AML-193 (cell line): Measurements from ENCODE around the gene RPL32.
A peak's percentile ranks its signal among the peaks of the same experiment; 100 is the strongest.

Experiments
- DNase-seq, 2 experiments: peaks; one replicate each; lab custom pipeline; 2025; lab: John Stamatoyannopoulos, UW

The RPL32 gene

DNA sequence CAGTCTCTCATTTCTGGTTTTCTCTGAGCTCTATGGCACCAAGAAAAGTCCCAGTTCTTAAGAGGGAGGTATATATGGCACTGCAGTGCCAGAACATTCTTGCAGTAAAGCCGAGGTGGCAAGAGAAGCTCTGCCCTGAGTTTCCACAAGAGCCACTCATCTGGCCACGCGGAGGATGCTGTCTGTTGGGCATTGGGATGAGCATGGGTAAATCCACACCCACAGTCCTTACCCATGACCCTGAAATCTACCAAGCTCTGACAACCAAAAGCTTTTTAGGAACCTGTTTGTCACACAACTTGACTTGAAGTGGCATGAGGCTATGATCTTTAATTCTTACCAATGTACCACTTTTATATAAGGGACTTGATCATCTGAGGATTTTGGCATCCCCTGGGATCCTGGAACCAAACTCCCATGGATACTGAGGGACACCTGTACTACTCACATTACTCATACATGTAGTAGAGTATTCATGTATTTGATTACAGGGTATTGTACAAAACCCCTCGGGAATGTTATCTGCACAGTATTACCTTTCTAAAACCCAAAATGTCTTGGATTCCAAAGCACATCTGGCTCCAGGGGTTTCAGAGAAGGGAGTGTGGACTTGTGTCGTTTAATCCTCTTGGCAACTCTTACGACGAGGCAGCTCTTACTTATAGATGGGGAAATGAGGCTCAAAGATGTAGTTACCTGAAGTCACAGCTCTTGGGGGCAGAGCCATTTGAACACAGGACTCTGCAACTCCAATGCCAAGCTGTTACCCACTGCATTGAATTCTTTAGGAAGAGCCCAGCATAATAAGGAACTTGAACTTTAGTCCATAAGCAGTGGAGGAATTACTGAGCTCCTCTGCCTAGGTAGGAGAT, 8.8 kb downstream of the RPL32 start:
- DNase-seq: no peak

DNA sequence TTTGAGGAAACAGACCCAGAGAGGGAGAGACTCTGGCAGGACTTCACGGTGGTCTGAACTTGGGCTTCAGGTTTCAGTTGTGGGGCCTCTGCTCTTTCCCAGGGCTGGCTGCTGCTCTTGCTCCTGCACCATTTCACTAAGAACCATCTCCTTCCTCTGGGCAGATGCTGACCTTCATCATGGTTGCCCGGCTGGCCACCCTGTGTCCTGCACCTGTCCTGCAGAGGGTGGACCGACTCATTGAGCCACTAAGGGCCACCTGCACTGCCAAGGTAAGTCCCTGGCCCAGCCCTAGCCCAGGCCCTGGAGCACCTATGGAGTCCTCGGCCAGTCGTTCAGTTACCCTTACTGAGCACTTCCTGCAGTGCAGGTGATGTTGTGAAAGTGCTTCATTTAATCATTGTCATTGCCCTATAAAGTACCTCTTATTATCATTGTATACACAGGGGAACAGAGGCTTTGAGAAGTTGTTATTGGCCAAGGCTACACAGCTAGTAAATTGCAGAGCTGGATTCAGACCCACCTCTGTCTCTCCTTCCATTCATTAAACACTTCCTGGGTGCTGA, 10.0 kb downstream of the RPL32 start:
- no peak for DNase-seq

DNA sequence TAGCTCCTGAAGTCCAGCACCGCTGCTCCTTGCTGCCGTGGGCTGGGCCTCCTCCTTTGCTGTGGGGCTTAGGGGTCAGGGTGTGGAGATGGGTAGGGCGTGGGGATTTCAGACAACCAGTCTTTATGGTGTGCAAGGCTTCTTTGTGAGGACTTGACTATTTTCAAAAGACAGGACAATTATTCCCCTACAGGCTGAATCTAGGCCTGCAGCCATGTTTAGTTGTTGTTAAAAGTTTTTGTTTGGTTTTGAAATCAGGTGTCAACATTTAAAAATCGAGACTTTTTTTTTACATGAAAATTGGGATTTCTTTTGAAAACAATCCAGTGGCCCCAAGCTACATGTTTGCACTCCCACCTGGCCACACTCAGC, 10.6 kb downstream of the RPL32 start:
- no peak for DNase-seq

DNA sequence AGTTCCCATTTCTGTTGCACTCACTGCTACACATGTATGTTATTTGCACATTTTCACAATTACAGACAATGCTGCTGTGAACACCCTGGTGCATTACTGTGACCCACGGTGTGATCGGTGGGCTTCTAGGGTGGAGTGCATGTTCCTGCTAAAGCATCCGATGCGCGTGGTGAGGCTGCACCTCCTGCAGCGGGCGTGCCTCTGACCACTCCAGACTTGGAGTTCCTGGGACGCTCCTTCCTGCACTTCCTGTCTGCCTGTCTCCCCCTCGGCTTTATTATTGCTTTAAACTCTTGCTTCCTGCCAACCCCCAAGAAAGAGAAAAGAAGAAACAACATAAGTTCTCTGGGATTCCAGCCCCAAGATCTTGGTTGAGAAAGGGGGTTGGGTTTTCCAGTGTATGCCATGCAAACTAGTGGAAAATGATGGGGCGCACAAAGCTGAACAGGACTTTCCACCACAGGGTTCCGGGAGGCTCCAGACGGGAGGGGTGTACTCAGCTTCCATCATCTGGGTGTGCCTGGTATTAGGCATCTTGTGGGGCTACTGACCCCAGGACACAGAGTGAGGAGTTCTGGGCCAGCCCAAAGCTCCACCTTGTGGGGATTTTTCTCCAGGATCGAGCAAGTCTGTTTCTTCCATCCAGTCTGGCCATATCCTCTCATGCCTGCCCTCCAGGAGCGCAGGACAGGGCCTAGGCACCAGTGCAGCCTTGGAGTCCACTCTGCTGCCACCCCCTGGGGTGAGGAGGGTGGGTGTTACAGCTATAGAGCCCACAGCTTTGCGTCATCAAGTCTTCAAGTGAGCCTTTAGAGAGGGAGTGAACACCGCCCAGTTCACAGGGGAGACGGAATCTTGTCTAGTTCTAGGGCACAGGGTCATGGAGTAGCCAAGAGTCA, 11.2 kb downstream of the RPL32 start:
- DNase-seq: no peak

DNA sequence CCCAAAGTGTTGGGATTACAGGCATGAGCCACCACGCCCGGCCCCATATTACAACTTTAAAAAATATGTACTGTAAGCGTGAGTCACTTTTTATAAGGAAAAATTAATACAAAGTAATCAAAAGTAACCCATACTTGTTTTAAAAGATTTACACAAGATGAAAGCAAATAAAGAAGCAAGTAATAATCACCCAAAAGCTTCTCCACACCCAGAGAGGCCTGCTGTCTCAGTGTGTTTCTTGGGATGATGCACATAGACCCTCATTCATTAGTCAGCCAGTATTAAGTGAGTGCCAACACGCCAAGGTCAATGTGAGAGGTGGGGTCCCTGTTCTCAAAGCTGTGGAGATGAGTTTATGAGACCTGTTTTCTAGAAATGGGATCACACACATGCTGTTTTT, 12.0 kb downstream of the RPL32 start:
- DNase-seq: no peak

DNA sequence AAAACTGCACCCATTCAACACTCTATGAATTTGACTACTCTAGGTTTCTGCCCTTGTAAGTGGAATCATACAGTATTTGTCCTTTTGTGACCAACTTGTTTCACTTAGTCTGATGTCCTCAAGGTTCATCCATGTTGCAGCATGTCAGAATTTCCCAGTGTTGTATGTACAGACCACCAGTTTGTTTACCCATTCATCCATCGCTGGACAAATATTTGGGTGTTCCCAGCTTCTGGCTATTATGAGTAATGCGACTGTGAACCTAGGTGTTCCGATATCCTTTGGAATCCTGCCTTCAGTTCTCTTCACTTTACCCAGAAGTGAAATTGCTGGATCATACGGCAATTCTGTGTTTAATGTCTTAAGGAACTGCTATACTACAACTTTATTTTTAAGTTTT, 12.6 kb downstream of the RPL32 start:
- DNase-seq: no peak

DNA sequence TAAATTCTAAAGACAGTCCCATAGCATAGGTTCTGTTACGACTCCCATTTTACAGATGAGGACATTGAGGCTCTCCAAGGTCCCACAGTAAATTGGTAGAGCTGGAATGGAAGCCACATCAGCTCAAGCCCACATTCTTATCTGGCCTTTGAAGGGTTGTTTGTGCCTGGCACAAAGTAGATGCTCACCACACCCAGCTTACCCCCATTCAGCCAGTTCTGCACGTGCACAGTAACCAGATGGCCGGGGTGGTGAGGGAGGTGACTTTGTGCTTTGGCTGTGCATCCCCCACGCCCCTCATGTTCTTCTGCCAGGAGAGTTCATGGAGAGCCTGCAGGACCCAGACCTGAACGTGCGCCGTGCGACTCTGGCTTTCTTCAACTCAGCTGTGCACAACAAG, 16.2 kb downstream of the RPL32 start:
- no peak for DNase-seq

DNA sequence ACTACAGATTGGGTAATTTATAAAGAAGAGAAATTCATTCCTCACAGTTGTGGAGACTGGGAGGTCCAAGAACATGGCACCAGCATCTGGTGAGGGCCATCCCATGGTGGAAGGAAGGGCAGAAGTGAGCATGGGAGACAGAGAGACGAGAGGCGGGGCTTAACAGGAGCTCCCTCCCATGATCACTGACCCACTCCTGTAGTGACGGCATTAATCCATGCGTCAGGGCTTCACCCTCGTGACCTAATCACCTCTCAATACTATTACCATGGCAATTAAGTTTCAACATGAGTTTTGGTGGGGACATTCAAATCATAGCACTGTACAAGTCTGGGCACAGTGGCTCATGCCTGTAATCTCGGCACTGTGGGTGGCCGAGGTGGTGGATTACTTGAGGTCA, 17.1 kb downstream of the RPL32 start:
- DNase-seq: no peak

DNA sequence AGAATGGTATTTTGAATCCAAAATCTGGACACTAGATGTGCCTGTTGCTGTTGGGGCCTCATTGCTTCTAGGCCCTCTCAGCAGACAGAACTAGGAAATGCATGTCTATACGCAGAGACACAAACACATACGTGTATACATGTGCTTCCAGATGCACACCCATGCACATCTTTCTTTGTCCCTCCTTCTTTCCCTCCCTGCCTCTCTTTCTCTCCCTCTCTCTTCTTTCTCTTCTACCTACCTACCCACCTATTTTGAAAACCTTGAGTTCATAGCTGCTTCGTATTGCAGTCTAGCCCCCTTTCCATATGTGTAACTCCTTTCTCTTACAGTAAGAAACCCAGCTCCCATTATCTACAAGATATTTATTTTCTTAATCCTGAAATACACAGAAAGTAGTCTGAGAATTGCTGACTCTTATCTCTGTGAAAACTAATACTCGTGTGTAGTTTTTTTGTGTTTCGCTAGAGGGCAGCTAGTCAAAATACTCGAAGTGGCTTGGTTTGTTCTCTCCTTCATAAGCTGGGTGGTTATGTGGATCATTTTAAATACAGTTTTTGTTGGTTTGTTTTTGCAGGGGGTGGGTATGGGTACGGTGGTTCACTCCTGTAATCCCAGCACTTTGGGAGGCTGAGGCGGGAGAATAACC, 18.5 kb downstream of the RPL32 start:
- peak; percentile 48 to 59 for DNase-seq

DNA sequence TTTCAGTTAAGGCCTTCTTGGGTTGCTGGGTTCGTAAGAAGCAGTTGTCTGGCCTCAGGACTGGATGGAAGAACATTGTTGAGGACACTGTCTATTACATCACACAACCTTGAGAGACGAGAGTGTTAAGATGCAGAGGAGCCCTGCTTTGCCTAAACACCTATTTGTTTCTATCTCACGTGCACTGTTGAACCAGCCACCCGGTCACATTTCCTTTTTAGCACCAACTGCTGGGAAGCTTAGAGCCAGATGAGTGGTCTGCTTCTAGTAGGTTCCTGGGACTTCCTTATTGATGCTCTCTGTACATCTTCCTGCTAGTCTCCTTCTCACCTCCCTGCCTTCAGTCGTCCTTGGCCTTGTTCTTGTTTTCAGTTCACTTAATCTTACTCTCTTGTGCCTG, 22.6 kb downstream of the RPL32 start:
- no peak for DNase-seq

DNA sequence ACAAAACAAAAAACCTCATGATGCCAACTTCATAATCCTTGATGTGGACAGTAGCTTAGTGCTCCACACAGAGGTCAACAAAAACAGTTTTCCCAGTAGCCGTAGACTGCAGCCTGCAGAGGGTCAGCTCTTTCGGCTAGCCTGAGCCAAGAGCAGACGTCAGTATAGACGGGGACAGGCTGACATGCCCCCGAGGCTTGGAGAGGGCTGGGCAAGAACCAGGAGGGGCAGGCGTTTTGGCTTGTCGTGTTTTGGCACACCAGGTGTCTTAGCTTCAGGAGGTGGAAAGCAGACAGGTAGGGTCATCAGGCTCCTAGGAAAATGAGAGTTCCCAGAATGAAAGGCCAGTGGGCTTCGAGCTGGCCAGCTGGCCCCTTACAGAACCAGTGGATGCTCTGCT, 23.1 kb downstream of the RPL32 start:
- no peak for DNase-seq

DNA sequence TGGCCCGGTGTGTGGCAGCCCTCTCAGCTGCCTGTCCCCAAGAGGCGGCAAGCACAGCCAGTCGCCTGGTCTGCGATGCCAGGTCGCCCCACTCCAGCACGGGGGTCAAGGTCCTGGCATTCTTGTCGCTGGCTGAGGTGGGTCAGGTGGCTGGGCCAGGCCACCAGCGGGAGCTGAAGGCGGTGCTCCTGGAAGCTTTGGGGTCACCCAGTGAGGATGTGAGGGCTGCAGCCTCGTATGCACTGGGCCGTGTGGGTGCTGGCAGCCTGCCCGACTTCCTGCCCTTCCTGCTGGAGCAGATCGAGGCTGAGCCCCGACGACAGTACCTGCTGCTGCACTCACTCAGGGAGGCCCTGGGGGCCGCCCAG, 24.0 kb downstream of the RPL32 start:
- DNase-seq: no peak

DNA sequence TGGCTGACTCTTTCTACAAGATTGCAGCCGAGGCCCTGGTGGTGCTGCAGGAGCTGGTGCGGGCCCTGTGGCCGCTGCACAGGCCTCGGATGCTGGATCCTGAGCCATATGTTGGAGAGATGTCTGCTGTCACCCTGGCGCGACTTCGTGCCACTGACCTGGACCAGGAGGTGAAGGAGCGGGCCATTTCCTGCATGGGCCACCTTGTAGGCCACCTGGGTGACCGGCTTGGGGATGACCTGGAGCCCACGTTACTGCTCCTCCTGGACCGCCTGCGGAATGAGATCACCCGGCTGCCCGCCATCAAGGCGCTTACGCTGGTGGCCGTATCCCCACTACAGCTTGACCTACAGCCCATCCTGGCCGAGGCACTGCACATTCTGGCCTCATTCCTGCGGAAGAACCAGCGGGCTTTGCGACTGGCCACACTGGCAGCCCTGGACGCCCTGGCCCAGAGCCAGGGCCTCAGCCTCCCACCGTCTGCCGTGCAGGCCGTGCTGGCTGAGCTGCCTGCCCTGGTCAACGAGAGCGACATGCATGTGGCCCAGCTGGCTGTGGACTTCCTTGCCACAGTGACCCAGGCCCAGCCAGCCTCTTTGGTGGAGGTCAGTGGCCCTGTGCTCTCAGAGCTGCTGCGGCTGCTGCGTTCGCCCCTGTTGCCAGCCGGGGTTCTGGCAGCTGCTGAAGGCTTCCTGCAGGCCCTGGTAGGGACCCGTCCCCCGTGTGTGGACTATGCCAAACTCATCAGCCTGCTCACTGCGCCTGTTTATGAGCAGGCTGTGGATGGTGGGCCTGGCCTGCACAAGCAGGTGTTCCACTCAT, 24.6 kb downstream of the RPL32 start:
- no peak for DNase-seq

DNA sequence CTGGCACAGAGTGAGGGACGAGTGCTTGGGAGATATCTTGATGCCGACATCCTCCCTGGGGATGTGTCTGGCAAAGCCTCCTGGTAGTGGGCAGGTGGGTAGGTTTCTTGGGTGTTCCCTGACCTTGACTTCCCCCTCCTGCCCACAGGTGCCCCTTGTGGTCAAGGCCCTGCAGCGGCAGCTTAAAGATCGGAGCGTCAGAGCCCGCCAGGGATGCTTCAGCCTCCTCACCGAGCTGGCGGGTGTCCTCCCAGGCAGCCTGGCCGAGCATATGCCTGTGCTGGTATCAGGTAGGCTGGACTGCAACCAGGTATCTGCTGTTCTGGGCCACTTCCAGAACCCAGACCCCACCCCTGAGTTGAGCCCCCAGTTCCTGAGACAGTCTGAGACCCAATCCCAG, 25.6 kb downstream of the RPL32 start:
- no peak for DNase-seq

DNA sequence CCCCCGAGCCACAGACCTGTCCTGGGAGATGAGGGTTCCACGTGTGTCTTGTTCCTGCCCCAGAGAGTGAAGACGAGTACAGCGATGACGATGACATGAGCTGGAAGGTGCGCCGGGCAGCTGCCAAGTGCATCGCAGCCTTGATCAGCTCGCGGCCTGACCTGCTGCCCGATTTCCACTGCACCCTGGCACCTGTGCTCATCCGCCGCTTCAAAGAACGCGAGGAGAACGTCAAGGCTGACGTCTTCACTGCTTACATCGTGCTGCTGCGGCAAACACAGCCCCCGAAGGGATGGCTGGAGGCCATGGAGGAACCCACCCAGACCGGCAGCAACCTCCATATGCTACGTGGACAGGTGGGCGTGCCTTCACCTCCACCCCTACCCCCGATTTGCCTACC, 26.3 kb downstream of the RPL32 start:
- DNase-seq: no peak

DNA sequence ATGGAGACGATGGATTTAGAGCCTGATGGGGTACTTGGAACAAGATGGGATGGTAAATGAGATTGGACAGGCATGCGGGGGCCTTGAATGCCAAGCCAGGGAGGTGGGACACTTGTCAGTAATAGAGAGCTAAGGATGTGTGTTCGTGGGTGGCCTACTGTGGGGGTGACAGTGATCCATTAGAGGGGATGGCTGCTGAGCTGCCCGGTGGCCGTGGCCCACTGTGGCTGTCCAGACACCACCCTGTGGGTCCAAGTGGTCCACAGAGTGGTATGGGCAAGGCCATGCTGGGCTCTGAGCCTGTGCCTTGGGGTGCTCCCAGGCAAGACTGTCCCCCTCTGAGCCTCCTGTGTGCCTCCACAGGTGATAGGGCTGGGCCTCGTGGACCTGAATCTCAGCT, 27.4 kb downstream of the RPL32 start:
- DNase-seq: no peak

DNA sequence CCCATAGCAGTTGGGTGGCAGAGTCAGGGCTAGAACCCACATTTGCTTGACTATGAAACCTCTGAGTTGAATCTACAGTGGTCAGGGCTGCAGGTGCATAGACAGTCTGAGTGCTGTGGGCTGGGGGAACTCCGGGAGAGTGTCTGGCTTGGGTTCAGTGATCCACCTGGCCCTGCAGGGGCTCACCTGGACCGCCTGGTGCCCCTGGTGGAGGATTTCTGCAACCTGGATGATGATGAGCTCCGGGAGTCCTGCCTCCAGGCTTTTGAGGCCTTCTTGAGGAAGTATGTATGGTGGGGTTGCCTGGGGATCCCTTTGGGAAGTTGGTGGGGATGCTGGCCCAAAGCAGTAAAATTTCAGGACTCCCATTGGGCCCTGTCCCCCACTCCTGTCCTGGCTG, 28.6 kb downstream of the RPL32 start:
- no peak for DNase-seq

DNA sequence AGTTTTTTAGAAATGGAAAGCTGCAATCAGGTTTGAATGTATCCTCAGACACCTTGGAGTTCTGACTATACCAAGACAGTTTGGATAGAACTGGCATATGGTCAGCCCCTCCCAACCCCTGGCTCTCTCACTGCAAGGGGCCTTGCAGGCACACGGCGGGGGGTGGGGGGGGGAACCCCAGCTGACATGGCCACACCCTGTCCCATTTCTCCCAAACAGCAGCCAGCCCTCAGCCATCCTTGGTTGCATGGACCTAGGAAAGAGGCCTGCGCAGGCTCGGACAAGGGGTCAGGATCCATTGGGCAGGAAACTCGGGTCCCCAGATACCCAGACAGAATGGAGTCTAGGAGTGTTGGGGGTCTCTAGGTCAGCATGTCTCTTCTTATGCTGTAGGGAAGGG, 30.4 kb downstream of the RPL32 start:
- no peak for DNase-seq

DNA sequence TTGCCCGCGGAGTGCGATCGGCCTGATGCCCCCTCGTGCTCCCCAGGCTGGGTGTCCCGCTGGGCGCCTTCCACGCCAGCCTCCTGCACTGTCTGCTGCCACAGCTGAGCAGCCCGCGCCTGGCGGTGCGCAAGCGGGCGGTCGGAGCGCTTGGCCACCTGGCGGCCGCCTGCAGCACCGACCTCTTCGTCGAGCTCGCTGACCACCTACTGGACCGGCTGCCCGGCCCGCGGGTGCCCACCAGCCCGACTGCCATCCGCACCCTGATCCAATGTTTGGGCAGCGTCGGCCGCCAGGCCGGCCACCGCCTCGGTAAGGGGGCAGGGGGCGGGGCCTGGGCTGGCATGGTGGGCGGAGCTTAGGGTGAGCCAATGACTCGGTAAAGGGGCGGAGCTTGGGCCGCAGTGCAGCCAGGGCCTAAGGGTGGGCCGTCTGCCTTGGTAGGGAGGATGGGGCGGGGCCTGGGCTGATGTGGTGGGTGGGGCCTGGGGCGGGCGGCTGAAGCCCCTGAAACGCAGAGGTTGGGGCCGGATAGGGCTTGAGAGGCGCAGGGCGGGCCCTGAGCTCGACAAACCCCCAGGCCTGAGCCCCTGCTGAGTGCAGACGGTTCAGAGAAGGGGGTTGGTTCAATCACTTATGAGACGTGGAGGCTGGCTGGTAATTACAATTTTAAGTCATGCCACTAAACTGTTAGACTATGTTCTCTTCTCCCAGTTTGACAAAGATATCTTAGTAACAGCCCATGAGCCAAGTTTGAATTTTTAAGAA, 31.2 kb downstream of the RPL32 start:
- peak; percentile 91 to 93 for DNase-seq

DNA sequence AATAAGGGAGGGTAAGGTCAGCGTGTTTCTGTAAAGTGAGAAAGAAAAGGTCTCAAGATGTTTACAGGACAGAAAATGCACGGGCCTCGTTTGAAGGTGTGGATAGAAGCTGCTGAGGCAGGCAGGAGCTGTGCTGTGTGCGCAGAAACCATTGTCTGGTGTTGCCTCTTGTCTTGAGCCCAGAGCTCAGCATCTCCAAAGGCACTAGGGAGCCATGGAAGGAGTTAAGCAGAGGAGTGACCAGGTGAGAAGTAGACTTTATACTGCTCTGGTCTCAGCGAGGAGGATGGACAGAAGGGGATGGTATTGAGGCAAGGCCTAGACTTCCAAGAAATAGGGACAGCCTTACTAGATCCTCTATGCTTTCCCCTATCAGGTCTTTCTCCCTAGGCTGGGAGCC, 31.9 kb downstream of the RPL32 start:
- no peak for DNase-seq

DNA sequence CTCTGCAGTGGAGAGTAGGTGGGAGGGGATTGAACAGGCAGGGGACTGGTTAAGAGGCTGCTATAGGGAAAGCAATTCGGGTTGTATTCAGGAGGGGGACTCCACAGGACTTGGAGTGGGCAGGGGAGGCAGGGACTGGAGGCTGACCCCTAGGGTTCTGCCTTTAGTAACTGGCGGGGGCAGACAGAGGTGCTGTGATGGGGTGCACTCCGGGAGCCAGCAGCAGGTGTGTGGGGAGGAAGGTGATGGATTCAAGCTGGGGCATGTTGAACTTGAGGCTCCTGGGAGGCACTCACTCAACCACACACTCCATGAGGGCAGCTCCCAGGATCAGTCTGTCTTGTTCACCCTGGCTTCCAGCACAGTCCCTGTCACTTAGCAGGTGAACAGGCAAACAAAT, 32.4 kb downstream of the RPL32 start:
- no peak for DNase-seq
